HepG2 (cell line): ENCODE measurements around the gene STMN1. TPM values are rescaled to one million over a fixed set of nuclear protein-coding genes. Genes with fewer than 3 reads are reported as not detected.
A peak's percentile ranks its signal among the peaks of the same experiment; 100 is the strongest.

Source experiments
- ATAC-seq: fragments of 200-7000 bp; cut with Tn5 transposase; 3 replicates; pipeline ENCODE4 v1.9.1; 2020; ENCODE audit warnings: mild to moderate bottlenecking, moderate library complexity
- BruUV-seq: library from RNA; stranded (reverse); fragments of 400-500 nt; replicated peaks from 2 replicates; lab custom pipeline; 2021; lab: Mats Ljungman, UMichigan
- CTCF ChIA-PET: fragments of 300-600 bp; formaldehyde crosslinking; extraction: SDS; loops from one replicate; lab custom pipeline; 2021; ENCODE audit warnings: low total read pairs, inconsistent platforms, low intra/inter-chr PET ratio; lab: Yijun Ruan, JAX
- POLR2A ChIA-PET: fragments of 350-600 bp; sonication (Branson Sonifier 250); formaldehyde crosslinking; loops from one replicate; lab custom pipeline; 2020; ENCODE audit warnings: antibody characterized with exemption, inconsistent platforms; lab: Yijun Ruan, JAX
- DNase-seq: peaks from one replicate; pipeline ENCODE4 v3.0.0-alpha.2; 2015; ENCODE audit warnings: low spot score
- FAIRE-seq: peaks from 3 replicates; lab custom pipeline; 2011; peaks lifted over from hg19 to GRCh38; lab: Jason Lieb, UNC
- H2AFZ ChIP-seq: one replicate; pipeline ENCODE4 v1.6.1; 2011; ENCODE audit warnings: low read length, inconsistent platforms
- H3K27ac ChIP-seq: fragments of 300-600 bp; 3 replicates; pipeline ENCODE4 v1.8.0; 2011; ENCODE audit warnings: mixed run types, mild to moderate bottlenecking, mixed read lengths, low read length, inconsistent platforms; ENCODE audit not compliant: insufficient read depth; ENCODE audit errors: extremely low read length
- H3K27me3 ChIP-seq, 2 experiments: fragments of 200-600 bp in 1 of 2; 2 replicates in 1 of 2; 3 replicates in 1 of 2; pipeline versions ENCODE4 v1.6.0 to v1.8.0; 2011; ENCODE audit warnings: low read length in 2 of 2, mild to moderate bottlenecking in 2 of 2, moderate library complexity in 2 of 2, inconsistent platforms in 1 of 2; ENCODE audit not compliant: insufficient read depth in 2 of 2, control insufficient read depth in 1 of 2
- H3K36me3 ChIP-seq, 2 experiments: fragments of 200-600 bp in 1 of 2; replicated peaks in 1 of 2; 2 replicates in 1 of 2; 3 replicates in 1 of 2; pipeline versions ENCODE4 v1.5.1 to v1.8.0; 2011; ENCODE audit warnings: low read length in 2 of 2, inconsistent platforms in 1 of 2; ENCODE audit not compliant: insufficient read depth in 2 of 2, control insufficient read depth in 1 of 2
- H3K4me1 ChIP-seq: 2 replicates; pipeline ENCODE4 v1.5.1; 2012; ENCODE audit warnings: low read length, inconsistent platforms; ENCODE audit not compliant: insufficient read depth
- H3K4me2 ChIP-seq: 2 replicates; pipeline ENCODE4 v1.6.0; 2011; ENCODE audit warnings: low read depth, low read length, inconsistent platforms
- H3K4me3 ChIP-seq, 3 experiments: fragments of 200-600 bp in 1 of 3; sonication (generic), shearing (Covaris generic) in 1 of 3; replicated peaks in 1 of 3; 2 replicates each; pipeline ENCODE4 v1.5.1; 2011 to 2016; ENCODE audit warnings: low read length in 3 of 3, inconsistent platforms in 2 of 3, low read depth in 2 of 3, mild to moderate bottlenecking in 2 of 3, control low read depth in 1 of 3, mixed read lengths in 1 of 3; ENCODE audit not compliant: insufficient read depth in 1 of 3
- H3K79me2 ChIP-seq: one replicate; pipeline ENCODE4 v1.6.1; 2011; ENCODE audit warnings: low read length, inconsistent platforms; ENCODE audit not compliant: insufficient read depth
- H3K9ac ChIP-seq: 2 replicates; pipeline ENCODE4 v1.6.0; 2011; ENCODE audit warnings: mild to moderate bottlenecking, low read depth, low read length, inconsistent platforms; ENCODE audit not compliant: insufficient read depth
- H3K9me3 ChIP-seq: 2 replicates; pipeline ENCODE4 v1.5.1; 2012; ENCODE audit warnings: mild to moderate bottlenecking, low read length
- H4K20me1 ChIP-seq: 2 replicates; pipeline ENCODE4 v1.6.0; 2011; ENCODE audit warnings: inconsistent platforms, mild to moderate bottlenecking, low read length, moderate library complexity; ENCODE audit not compliant: insufficient read depth
- GPN1 ChIP-seq: sonication (generic); formaldehyde crosslinking; IDR thresholded peaks from 2 replicates; pipeline ENCODE4 v1.5.1; 2020; ENCODE audit warnings: missing genetic modification reagents, borderline replicate concordance
- HMG20A ChIP-seq: IDR thresholded peaks from 2 replicates; pipeline ENCODE4 v1.6.1; 2016; ENCODE audit warnings: borderline replicate concordance
- KLF9 ChIP-seq: IDR thresholded peaks from 2 replicates; pipeline ENCODE4 v1.6.1; 2016; ENCODE audit warnings: low read depth
- MED13 ChIP-seq: sonication (generic); formaldehyde crosslinking; IDR thresholded peaks from 2 replicates; pipeline ENCODE4 v1.5.0; 2020; ENCODE audit warnings: missing genetic modification reagents
- MIXL1 ChIP-seq: IDR thresholded peaks from 2 replicates; pipeline ENCODE4 v1.6.1; 2016
- RXRA ChIP-seq: sonication (generic); formaldehyde crosslinking; IDR thresholded peaks from 2 replicates; pipeline ENCODE4 v1.5.1; 2020; ENCODE audit warnings: missing genetic modification reagents
- SATB2 ChIP-seq: sonication (generic); formaldehyde crosslinking; IDR thresholded peaks from 2 replicates; pipeline ENCODE4 v1.5.0; 2020; ENCODE audit warnings: missing genetic modification reagents
- SIX1 ChIP-seq: sonication (generic); formaldehyde crosslinking; IDR thresholded peaks from 2 replicates; pipeline ENCODE4 v1.4.0; 2020; ENCODE audit warnings: missing genetic modification reagents, borderline replicate concordance
- TGIF2 ChIP-seq: IDR thresholded peaks from 2 replicates; pipeline ENCODE4 v1.6.1; 2016; ENCODE audit warnings: control low read depth, missing compliant biosample characterization
- ZNF101 ChIP-seq: sonication (generic); formaldehyde crosslinking; IDR thresholded peaks from 2 replicates; pipeline ENCODE4 v1.4.0; 2020; ENCODE audit warnings: mild to moderate bottlenecking, low read depth, missing genetic modification reagents, borderline replicate concordance
- ZNF280B ChIP-seq: sonication (generic); formaldehyde crosslinking; IDR thresholded peaks from 2 replicates; pipeline ENCODE4 v1.5.0; 2020; ENCODE audit warnings: missing genetic modification reagents, mild to moderate bottlenecking, borderline replicate concordance
- ZNF326 ChIP-seq: sonication (generic); formaldehyde crosslinking; IDR thresholded peaks from 2 replicates; pipeline ENCODE4 v1.4.0; 2020; ENCODE audit warnings: missing genetic modification reagents, borderline replicate concordance
- ZNF530 ChIP-seq: sonication (generic); formaldehyde crosslinking; IDR thresholded peaks from 2 replicates; pipeline ENCODE4 v1.5.0; 2020; ENCODE audit warnings: low read depth, mild to moderate bottlenecking, missing genetic modification reagents
- ZNF616 ChIP-seq: sonication (generic); formaldehyde crosslinking; IDR thresholded peaks from 2 replicates; pipeline ENCODE4 v1.5.0; 2020; ENCODE audit warnings: low read depth, mild to moderate bottlenecking, missing genetic modification reagents
- ZNF746 ChIP-seq: sonication (generic); formaldehyde crosslinking; IDR thresholded peaks from 2 replicates; pipeline ENCODE4 v1.8.0; 2022; ENCODE audit warnings: mild to moderate bottlenecking, missing genetic modification reagents
- ZNF777 ChIP-seq: sonication (generic); formaldehyde crosslinking; IDR thresholded peaks from 2 replicates; pipeline ENCODE4 v1.4.0; 2020; ENCODE audit warnings: missing genetic modification reagents
- ZSCAN25 ChIP-seq: sonication (generic); formaldehyde crosslinking; IDR thresholded peaks from 2 replicates; pipeline ENCODE4 v1.8.0; 2022; ENCODE audit warnings: mild to moderate bottlenecking, missing genetic modification reagents
- WGBS: methylation state at CpG from one replicate; pipeline ENCODE4 v1.1.6; 2017; ENCODE audit warnings: low lambda C conversion rate; 5-methylcytosine and 5-hydroxymethylcytosine counted together
- in situ Hi-C: cut with HindIII; loops from 2 replicates; pipeline ENCODE4 v1.10.0; 2017; ENCODE audit warnings: low pct_unique_long_range_greater_than_20kb; ENCODE audit not compliant: extremely low pct_ligation_motif_present
- intact Hi-C: fragments of 100-400 bp; cut with micrococcal nuclease; formaldehyde crosslinking; loops from one replicate; pipeline ENCODE4 v1.10.0; 2022; ENCODE audit not compliant: unreplicated experiment
- polyA plus RNA-seq, 8 experiments: library from polyadenylated mRNA; depleted of rRNA in 3 of 8; stranded (reverse) in 7 of 8; unstranded in 1 of 8; fragments of >200 nt; fragmentation: Illumina TruSeq in 4 of 8; extraction: Trizol in 4 of 8; gene quantifications; 2 replicates each; pipeline versions ENCODE4 v1.2.1 to v1.2.3, GENCODE V29; 2011 to 2016; ENCODE audit warnings: low read depth in 4 of 8, missing spikeins in 1 of 8, mixed read lengths in 1 of 8; ENCODE audit not compliant: insufficient read depth in 1 of 8
- total RNA-seq, 5 experiments: library from RNA; depleted of rRNA; stranded (reverse); fragments of >200 nt; fragmentation: Illumina TruSeq; extraction: Trizol; gene quantifications; 2 replicates each; pipeline ENCODE4 v1.2.3, GENCODE V29; 2016; ENCODE audit warnings: low read depth in 1 of 5

STMN1 gene
- total and polyA plus RNA-seq, 2 of the 13 experiments (the other 11 are each of a cell fraction or from before 2014, with no cell fraction given), result 45.9 to 409 TPM

- TF ChIP-seq ZNF280B (CRISPR knock-in tag), result no peak
- no peak for TF ChIP-seq ZNF326
- TF ChIP-seq ZNF530 (CRISPR knock-in tag), result no peak
- no peak for TF ChIP-seq MED13 (CRISPR knock-in tag)
- 0 out of 2 replicates have a peak, but pooled peaks have one; percentile 31 for TF ChIP-seq TGIF2 (CRISPR knock-in tag)
- 0 out of 2 replicates have a peak, but pooled peaks have one; percentile 65 for TF ChIP-seq KLF9
- TF ChIP-seq ZNF746 (CRISPR knock-in tag), result no peak
- TF ChIP-seq MIXL1, result no peak
Measured at GRCh38 chr1:25904943-25905679, 1.1 kb downstream of the STMN1 start (continued).

DNA sequence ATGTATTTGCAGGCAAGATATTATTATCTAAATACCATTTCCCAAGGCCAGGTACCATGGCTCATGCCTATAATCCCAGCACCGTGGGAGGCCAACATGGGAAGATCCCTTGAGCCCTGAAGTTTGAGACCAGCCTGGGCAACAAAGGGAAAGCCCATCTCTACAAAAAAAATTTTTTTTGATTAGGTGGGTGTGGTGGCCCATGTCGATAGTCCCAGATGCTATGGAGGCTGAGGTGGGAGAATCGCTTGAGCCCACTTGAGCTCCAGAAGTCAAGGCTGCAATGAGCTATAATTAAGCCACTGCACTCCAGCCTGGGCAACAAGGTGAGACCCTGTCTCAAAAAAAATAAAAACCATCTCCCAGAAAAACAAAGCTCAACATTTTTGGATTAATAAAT lies 2.2 kb downstream of the STMN1 start:
- in situ Hi-C loops (no loop called here), intact Hi-C loops (no loop called here)
- no TSS peak for BruUV-seq
- TF ChIP-seq ZSCAN25 (CRISPR knock-in tag) (no peak), GPN1 (CRISPR knock-in tag) (no peak), ZNF101 (no peak), SIX1 (CRISPR knock-in tag) (no peak), ZNF777 (CRISPR knock-in tag) (no peak), ZNF616 (CRISPR knock-in tag) (no peak), SATB2 (CRISPR knock-in tag) (no peak), HMG20A (CRISPR knock-in tag) (no peak), RXRA (CRISPR knock-in tag) (no peak)
- peaks cover 0 to 3% of the 10 kb centered on the region in 2 experiments; a peak in 2 of 5 replicates for H3K27me3 ChIP-seq
- ChIA-PET POLR2A (interaction anchor here (1.4 kb wide), 1 partner anchor 93 kb away, joined by 4 read pairs; the partner anchor contains the start of gene PAFAH2), CTCF (no interaction called here)
- H4K20me1 ChIP-seq, result peaks cover 4% of the 10 kb centered on the region; the same call in 1 of the 2 replicates
- ATAC-seq (no peak), DNase-seq (no peak), FAIRE-seq (no peak)
- no peak overlapping the region for H2AFZ ChIP-seq
- peak overlapping the region; percentile 77 for H3K4me2 ChIP-seq
- WGBS, result 96% methylated on average over 3 of the region's 3 CpGs
- H3K36me3 ChIP-seq, result peaks cover 6 to 48% of the 10 kb centered on the region in 2 experiments
- peak overlapping the region; percentile 74 to 92 (median 84); a peak in 4 of 6 replicates for H3K4me3 ChIP-seq
- H3K27ac ChIP-seq, result no peak overlapping the region
- H3K79me2 ChIP-seq, result peaks cover 36% of the 10 kb centered on the region
- no peaks in the 10 kb centered on the region for H3K9me3 ChIP-seq
- no peak overlapping the region for H3K9ac ChIP-seq
- H3K4me1 ChIP-seq, result peaks cover 45% of the 10 kb centered on the region
